NCI-H1436 treated with DMSO at 0.1 percent for 48 hours (cell line): Measurements from ENCODE around the gene PSPH.
"Not testable (repeated sequence)": the region's sequence is repeated elsewhere in the genome, so short reads cannot be mapped to it uniquely, and the experiment has no call there.

ENCODE experiments used
- DNase-seq: peaks from one replicate; lab custom pipeline; 2025; lab: John Stamatoyannopoulos, UW

The PSPH gene

DNA sequence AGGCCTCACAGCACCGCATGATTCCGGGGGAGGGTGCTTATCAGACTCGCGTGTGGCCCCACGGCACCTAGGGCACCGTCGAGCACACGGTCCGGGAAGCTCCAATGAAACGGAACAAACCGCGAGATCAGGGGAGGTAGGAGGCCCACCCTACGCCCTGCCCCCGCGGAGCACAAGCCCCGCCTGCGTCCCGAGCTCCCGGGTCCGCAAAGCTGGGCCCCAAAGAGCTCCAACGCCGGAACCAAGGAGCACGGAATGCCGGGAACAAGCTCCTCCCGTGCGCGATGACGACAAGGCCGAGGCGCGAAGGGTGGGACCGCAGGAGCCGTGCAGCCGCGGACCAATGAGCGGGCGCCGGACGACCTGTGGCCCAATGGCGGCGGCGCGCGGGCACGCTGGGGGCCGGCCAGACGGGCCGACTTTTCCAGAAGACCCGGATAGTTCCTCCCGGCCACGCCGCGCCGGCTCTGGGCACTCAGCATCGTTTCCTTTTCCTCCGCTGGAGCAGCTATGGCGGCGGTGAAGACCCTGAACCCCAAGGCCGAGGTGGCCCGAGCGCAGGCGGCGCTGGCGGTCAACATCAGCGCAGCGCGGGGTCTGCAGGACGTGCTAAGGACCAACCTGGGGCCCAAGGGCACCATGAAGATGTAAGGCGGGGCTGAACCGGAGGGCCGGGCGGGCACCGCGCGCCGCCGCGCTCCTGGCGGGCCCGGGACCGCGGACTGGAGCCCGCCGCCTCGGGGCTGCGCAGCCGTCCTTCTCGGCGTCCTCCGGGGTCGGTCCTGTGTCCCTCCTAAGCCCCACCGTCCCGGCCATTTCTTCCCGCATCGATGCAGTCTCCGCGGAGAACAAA lies at the start of gene PSPH, which contains the start of gene CCT6A:
TSS of gene PSPH (minus strand) at position 106 of the 853 bp plus-strand sequence. CDS start 30,232 bp downstream, outside the sequence.
TSS of gene CCT6A (plus strand) at position 427 of the 853 bp plus-strand sequence. CDS start at position 511, 84 bp downstream.
- peak; percentile 85 for DNase-seq

DNA sequence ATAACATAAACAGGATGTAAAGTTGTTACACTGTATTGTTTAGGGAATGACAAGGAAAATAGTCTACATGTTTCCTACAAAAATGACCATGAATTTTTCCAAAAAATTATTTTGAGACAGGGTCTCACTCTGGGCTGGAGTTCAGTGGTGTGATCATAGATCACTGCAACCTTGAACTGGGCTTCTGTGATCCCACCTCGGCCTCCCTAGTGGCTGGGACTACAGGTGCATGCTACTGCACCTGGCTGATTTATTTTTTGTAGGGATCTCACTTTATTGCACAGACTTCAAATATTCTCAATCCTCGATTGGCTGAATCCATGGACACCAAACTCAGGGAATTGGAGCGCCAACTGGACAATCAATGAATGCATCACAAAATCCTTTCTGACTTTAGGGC lies 48.4 kb upstream of the PSPH start:
- DNase-seq: no peak

DNA sequence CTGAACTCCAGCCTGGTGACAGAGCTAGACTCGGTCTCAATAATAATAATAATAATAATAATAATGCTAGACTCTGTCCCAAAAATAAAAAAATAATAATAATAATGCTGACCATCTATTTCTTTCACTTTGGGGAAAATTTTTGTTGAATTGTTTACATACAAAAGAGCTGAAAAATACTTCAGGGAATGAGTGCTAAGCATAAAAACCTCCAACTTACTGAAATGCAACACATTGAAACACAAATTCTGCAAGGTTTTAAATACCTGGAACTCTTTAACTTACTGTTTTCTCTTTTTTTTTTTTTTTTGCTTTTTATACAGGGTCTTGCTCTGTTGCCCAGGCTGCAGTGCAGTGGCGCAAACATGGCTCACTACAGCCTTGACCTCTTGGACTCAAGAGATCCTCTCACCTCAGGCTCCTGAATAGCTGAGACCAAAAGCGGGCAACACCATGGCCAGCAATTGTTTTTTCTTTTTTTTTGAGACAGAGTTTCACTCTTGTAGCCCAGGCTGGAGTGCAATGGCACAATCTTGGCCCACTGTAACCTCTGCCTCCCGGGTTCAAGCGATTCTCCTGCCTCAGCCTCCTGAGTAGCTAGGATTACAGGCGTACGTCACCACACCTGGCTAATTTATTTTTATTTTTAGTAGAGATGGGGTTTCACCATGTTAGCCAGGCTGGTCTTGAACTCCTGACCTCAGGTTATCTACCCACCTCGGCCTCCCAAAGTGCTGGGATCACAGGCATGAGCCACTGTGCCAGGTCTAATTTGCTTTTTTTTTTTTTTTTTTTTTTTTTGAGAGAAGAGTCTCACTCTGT lies 47.2 kb upstream of the PSPH start:
- not testable (repeated sequence) for DNase-seq

DNA sequence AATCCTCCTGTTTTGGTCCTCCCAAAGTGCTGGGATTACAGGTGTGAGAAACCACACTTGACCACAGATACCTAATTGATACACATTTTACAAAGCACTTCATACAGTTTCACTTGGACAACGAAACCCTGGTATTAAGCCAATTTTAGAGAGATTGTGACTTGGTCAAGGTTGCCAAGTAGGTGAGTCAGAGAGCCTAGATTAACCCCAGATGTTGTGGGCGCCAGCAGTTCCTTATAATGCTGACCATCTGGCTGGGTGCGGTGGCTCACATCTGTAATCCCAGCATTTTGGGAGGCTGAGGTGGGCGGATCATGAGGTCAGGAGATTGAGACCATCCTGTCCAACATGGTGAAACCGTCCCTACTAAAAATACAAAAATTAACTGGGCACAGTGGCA lies 46.5 kb upstream of the PSPH start:
- DNase-seq: no peak

DNA sequence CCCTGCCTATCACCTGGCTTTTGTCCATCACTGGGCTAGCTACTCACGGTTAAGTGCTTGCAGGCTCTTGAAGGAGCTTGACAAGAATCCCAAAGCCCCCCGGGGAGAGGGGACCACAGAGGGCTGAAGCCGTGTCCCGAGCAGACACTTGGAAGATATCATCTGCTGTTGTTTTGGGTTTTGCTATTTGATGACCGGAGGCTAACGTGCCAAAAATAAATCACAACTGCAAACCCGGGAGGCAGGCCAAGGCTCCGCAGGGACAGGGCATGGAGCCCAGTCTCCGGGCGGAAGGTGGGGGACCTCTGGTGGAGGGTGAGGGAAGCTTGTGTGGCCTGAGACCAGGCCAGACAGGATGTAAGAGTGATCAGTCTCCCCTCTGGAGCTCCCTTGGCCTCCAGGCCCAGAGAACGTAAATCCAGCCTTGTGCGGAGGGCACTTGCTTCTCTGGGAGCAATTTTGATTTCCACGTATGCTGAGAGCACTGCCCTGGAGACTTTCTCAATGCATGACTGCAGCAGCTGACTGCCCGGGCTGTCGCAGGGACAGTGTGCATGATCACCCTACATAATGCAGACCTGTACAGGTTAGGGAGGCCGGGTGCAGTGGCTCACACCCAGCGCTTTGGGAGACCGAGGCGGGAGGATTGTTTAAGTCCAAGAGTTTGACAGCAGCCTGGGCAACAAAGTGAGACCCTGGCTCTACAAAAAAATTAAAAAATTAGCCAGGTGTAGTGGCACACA lies 41.7 kb upstream of the PSPH start, which contains the start of gene PHKG1:
TSS of gene PHKG1 (minus strand) at position 164 of the 743 bp plus-strand sequence. CDS start 4,011 bp downstream, outside the sequence.
- DNase-seq: no peak

DNA sequence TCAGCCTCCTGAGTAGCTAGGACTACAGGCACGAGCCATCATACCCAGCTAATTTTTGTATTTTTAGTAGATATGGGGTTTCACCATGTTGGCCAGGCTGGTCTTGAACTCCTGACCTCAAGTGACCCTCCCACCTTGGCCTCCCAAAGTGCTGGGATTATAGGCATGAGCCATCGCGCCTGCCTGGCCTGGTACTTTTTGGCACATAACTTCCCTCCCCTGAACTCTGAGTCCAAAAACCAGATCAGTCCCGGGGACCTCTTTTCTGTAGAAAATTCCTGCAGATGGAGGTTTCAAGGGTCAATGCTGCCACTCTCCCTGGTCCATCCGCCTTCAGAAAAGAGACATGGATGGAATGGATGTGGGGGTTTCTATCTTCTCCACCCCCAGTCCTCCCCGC lies 41.1 kb upstream of the PSPH start:
- not testable (repeated sequence) for DNase-seq

DNA sequence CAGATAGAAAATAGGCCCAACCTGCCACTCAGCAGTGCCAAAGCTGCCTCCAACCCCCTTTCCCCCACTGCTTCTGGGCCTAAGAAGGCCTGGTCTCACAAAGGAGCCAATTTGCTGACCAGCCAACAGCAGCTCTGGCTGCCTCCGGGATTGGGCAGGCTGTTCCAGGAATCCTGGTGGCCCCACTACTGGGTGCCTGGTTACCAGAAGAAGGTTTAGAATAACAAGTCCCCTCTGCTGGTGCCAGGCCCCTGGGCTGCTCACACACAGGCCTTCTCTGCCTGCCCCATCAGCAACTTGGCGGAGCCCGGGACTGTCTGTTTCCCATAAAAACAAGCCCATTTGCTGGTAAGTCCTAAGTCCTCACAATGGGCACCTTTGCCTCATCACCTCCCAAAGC lies 40.3 kb upstream of the PSPH start:
- no peak for DNase-seq

DNA sequence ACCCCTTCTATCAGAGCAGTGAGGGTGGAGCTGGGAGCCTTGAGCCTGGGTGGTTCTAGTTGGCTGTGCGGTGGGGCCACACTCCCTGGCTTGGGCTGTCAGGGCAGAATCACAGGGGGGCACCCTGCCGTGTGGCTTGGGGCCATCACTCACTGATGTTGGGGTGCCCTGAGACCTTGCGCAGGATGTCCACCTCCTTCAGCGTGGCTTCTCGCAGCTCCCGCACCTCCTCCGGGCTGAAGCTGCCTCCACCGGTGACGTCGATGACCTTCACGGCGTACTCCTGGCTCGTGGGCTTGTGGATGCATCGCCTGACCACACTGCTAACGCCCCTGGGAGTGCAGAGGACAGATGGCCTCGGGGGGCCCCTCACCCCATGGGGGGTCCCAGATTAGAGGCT lies 36.2 kb upstream of the PSPH start:
- no peak for DNase-seq

DNA sequence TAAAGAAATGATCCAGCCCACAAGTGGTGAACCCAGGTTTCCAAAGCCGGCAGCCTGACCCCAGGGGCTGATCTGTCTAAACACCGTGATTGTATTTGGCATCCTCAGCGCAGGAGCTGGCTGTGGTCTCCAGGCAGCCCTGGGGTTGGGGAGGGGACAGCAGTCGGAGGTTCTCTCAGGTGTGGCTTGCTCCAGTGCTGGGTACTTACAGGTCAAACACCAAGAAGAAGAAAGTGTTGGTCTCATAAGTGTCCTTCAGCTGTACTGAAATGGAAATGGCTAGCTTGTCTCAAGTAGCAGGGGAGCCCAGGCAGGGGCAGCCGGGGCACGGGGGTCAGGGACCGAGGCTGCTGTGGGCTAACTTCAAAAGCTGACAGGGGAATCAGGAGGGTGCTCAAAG lies 35.5 kb upstream of the PSPH start:
- DNase-seq: no peak

DNA sequence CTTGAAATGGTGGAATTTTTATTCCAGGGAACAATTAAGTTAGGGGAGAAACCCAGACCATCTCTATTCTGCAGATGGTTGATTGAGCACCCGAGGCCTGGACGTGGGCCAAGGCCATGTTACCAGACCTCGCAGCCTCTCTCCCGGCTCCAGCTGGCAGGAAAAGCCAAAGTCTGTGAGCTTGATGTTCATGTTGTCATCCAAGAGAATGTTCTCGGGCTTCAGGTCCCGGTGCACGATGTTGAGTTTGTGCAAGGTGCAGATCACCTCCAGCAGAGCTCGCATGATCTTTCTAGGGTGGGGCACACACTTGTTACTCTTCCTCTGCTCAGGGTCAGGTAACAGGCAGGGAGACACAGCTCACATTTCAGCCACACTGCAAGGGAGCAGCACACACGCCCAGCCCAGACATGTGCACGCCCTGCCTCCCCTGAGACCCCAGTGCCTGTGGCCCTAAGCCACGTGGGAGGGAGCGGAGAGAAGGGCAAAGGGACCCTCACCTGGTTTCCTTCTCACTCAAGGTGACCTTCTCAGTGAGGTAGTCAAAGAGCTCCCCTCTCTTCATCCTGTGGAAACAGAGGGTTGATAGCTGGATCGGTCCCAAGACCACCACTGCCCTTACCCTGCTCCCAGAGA lies 32.0 kb upstream of the PSPH start:
- no peak for DNase-seq

DNA sequence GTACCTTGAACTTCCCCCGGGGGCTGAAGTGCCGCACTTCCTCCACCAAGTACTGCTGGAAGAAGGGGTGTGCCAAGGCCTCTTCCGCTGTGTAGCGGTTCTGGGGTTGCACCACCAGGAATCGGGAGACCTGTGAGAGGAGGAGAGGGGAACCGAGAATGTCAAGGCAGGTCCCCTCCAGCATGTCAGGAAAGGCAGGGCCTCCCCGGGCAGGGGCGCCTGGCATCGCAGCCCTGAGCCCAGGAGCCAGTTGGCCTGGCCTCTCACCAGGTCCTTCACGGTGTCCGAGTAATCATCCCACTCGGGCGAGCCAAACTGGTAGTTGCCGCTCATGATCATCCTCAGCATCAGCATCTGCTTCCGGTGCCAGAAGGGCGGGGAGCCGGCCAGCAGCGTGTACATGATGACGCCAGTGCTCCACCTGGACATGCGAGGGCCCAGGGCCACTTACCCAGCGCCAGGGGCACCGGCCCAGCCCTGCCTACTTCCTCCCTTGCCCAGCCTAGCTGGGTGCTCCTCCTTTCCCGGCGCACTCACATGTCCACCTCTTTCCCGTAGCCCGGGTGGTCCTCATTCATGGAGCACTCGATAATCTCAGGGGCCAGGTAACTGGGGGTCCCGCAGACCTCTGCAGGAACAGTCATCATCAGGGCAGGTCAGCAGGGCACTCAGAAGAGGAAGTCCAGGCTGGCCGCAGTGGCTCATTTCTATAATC lies 30.5 kb upstream of the PSPH start:
- DNase-seq: no peak

DNA sequence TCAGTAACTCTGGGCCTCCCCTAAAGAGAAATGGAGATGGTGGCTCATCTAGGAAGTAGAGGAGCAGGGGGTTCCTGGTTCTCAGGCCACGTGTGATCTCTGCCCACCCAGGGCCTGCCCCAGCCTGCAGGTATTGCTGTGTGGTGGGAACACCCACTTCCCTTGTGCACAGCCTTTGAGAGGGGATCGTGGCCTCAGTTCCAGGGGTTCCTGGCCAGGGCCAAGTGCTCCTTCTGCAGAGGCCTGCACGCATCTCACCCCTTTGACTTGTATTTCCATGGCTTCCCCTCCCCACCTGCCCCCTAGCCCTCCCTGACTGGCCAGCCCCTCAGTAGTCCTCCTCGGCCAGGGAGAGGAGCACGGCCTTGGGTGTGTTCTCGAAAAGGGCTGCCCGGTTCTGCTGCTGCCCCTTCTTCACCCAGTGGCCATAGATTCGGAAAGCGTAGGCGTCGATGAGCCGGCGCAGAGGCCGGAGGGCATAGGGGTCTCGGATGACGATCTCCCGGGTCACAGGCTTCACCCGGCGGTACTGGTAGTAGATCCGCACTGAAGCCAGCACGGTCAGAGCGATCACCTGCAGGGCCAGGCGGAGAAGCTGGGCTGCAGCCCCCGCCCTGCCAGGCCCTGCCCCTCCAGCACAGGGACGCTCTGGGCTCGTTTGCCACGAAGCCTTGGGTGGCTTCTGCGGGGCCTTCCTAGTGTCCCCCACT lies 29.6 kb upstream of the PSPH start:
- DNase-seq: not testable (repeated sequence)

DNA sequence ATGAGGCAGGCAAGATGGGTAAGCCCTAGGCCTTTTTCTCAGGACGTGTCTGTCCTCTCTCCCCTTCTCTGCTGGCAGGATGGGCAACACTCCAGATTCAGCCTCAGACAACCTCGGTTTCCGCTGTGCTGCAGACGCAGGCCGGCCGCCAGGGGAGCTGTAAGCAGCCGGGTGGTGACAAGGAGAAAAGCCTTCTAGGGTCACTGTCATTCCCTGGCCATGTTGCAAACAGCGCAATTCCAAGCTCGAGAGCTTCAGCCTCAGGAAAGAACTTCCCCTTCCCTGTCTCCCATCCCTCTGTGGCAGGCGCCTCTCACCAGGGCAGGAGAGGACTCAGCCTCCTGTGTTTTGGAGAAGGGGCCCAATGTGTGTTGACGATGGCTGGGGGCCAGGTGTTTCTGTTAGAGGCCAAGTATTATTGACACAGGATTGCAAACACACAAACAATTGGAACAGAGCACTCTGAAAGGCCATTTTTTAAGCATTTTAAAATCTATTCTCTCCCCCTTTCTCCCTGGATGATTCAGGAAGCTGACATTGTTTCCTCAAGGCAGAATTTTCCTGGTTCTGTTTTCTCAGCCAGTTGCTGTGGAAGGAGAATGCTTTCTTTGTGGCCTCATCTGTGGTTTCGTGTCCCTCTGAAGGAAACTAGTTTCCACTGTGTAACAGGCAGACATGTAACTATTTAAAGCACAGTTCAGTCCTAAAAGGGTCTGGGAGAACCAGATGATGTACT lies 28.4 kb upstream of the PSPH start:
- DNase-seq: no peak

DNA sequence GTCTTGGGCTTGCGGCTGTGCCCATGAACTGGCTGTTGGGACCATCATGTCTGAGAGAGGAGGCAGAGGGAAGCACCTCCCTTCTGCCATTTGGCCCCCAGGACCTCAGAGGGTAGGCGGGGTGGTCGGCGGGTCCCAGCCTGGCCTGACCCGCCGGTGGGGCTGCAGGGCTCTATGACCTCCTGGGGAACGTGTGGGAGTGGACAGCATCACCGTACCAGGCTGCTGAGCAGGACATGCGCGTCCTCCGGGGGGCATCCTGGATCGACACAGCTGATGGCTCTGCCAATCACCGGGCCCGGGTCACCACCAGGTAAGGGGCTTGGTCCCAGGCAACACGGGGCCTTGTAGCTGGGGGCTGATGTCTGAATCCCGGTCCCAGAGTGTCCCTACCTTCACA lies 27.0 kb upstream of the PSPH start:
- DNase-seq: no peak

DNA sequence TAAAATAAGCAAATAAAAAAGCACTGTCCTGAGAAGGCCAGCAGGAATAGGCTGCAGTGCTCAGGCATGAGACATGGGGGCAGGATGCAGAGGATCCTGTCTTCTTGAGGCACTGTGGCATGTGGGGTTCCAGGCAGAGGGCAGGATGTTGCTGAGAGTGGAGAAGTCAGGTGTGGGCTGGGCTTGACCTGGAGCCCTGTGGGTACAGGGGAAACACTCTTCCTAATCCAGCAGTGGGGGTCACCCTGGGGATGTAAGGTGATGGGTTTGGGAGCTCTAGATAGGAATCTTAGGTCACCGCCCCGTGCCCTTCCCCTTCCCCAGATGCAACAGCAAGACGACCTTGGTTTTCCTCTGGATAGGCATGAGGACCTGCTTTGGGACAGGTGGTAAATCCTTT lies 26.4 kb upstream of the PSPH start:
- no peak for DNase-seq

DNA sequence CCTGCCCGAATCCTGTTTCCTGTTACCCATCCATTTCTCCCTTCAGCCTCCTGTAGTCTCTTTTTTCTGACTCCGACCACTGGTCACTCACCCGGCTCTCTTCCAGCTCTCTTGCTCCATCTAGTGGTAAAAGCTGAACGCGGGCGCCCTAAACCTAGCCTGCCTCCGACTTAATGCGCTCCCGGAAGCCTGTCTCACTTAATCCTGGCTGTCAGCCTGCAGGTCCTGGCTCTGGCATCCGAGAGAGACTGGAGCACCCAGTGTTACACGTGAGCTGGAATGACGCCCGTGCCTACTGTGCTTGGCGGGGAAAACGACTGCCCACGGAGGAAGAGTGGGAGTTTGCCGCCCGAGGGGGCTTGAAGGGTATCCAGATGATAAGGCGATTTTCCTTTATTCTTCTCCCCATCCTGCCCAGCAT lies 23.1 kb upstream of the PSPH start:
- DNase-seq: no peak

DNA sequence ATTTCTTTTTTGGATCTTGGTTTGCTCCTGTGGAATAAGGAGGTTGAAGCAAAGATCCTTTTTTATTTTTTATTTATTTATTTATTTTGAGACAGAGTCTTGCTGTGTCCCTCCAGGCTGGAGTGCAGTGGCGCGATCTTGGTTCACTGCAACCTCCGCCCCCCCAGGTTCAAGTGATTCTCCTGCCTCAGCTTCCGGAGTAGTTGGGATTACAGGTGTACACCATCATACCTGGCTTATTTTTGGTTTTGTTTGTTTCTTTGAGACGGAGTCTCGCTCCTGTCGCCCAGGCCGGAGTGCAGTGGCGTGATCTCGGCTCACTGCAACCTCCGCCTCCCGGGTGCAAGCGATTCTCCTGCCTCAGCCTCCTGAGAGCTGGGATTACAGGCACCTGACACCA lies 15.1 kb upstream of the PSPH start:
- DNase-seq: not testable (repeated sequence)

DNA sequence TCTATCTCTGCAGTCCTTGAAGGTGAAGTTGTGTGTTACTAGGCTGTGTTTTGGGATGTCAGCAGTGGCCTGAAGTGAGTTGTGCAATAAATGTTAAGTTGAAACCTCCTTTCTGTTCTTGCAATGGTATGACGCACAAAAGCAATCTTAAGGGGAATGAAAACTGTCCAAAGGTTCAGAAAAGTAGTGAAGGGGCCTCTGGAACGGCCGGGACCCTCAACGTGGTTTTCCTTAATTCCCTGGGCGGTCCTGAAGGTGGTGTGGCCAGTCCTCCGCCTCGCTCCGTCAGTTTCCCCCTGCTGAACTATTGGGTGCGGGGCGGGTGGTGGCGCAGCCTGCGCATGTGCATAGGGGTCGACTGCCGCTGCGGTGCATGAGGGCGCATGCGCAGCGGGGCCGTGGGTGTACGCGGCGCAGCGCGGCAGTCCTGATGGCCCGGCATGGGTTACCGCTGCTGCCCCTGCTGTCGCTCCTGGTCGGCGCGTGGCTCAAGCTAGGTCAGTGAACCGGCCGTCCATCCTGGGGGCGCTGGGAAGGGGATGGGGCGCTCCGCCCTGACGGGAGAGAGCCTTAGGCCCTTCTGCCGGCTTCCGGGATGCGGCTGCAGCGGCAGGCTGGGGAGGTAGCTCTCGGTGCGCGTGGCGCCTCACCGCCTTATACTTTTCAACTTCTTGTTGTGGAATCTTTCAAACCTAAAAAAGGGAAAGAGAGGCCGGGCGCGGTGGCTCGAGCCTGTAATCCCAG lies 12.8 kb upstream of the PSPH start, which contains the start of gene SUMF2:
TSS of gene SUMF2 (plus strand) at position 405 of the 744 bp plus-strand sequence. CDS start at position 431, 26 bp downstream.
- DNase-seq: no peak

DNA sequence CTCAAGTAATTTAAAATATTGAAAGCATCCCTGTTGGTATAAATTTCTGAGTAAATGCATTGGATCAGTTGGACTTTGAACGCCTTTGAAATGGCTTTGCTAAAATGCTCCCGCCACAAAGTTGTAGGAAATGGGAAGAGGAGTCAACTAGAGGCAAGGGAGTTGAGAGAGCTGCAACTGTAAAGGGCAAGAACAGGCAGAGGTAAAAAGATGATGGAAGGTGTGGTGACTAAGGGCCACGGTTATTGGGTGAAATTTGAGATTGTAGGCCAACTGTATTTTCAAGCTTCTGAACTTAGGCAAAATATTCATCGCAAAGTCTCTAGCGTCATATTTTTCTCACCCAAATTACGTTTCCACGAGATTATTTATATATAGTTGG lies 12.2 kb upstream of the PSPH start:
- no peak for DNase-seq
